ENCODE measurements around the gene MRPS15. TPM values are rescaled to one million over a fixed set of nuclear protein-coding genes. Genes with fewer than 3 reads are reported as not detected.
"Not testable (repeated sequence)": the region's sequence is repeated elsewhere in the genome, so short reads cannot be mapped to it uniquely, and the experiment has no call there.

Gene MRPS15
- total RNA-seq, 2 experiments from 2014 or later: 120 to 129 TPM

DNA sequence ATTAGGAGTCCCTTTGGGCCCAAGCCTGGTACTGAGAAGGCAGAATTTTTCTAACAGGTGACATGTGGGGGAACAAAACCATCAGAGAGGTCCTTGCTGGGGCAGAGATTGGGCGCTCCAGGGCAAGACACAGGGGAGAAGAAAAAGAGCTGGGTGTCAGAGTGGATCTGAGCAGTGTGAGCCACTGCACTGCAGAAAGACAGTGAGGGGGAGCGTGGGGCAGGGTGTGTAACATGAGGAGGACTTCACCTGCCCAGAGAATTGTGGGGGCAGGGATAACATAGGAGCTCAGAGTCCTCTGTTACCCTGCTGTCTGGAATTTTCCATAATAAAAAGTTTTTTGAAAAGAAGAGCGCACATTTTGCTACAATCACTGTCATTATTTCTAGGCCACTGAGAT lies 44.1 kb upstream of the MRPS15 start:
- Mint-ChIP-seq H3K4me3 (no peak overlapping the region), H3K9me3 (no peaks in the 10 kb centered on the region), H3K27ac (no peak overlapping the region), H3K27me3 (peaks cover 19% of the 10 kb centered on the region), H3K36me3 (ENCODE audit: low read depth) (no peaks in the 10 kb centered on the region), H3K4me1 (ENCODE audit: low read depth) (no peaks in the 10 kb centered on the region)
- TF ChIP-seq, protein P1, sequence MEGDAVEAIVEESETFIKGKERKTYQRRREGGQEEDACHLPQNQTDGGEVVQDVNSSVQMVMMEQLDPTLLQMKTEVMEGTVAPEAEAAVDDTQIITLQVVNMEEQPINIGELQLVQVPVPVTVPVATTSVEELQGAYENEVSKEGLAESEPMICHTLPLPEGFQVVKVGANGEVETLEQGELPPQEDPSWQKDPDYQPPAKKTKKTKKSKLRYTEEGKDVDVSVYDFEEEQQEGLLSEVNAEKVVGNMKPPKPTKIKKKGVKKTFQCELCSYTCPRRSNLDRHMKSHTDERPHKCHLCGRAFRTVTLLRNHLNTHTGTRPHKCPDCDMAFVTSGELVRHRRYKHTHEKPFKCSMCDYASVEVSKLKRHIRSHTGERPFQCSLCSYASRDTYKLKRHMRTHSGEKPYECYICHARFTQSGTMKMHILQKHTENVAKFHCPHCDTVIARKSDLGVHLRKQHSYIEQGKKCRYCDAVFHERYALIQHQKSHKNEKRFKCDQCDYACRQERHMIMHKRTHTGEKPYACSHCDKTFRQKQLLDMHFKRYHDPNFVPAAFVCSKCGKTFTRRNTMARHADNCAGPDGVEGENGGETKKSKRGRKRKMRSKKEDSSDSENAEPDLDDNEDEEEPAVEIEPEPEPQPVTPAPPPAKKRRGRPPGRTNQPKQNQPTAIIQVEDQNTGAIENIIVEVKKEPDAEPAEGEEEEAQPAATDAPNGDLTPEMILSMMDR (IDR thresholded peaks at IDR 0.05): no peak
- no peak for ATAC-seq
- POLR2A ChIA-PET: no interaction called here
- DNase-seq: no peak
- intact Hi-C loops (cut with micrococcal nuclease): no loop called here
- CTCF ChIA-PET: no interaction called here

DNA sequence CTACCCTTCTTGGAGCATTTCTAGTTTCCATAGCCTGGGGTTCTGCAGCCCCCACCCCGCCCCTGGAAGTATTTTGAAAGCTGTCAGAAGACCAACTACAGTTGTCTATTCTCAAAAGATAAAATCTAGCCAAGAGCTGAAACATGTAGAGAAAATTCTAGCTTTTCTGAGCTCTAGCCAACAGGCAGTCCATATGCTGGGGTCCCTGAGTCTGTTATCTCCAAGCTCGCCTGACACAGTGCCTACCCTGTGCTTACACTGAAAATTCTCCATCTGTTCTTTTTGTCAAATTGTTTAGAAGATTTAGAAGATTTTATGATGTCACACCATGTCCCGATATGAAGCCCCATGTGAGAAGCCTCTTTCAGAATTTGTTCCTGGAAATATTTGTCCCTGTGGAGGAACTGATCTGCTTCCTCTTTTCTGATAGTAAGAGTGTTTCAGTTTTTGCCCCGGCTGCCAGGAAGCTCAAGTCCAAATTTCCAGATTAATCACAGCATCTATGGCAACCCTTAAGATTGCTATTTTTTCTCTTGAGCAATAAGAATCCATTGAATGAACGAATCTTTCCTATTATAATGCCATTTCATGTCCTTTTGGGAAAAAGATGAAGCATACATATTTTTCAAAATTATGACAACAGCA lies 42.2 kb upstream of the MRPS15 start:
- H3K27ac Mint-ChIP-seq: no peak overlapping the region
- DNase-seq (no peak), ATAC-seq (no peak)
- TF ChIP-seq, protein P1 (IDR thresholded peaks at IDR 0.05): no peak
- H3K27me3 Mint-ChIP-seq: peaks cover 23% of the 10 kb centered on the region
- no peaks in the 10 kb centered on the region for H3K9me3 Mint-ChIP-seq
- H3K4me3 Mint-ChIP-seq: no peak overlapping the region
- ChIA-PET CTCF (interaction anchor here (1.1 to 5.0 kb wide), 2 partner anchors 11 to 656 kb away, joined by 4 to 34 read pairs; no protein-coding TSS in a partner anchor), POLR2A (no interaction called here)
- intact Hi-C loops (cut with micrococcal nuclease): no loop called here
- no peaks in the 10 kb centered on the region for H3K4me1 Mint-ChIP-seq (ENCODE audit: low read depth)
- no peaks in the 10 kb centered on the region for H3K36me3 Mint-ChIP-seq (ENCODE audit: low read depth)

DNA sequence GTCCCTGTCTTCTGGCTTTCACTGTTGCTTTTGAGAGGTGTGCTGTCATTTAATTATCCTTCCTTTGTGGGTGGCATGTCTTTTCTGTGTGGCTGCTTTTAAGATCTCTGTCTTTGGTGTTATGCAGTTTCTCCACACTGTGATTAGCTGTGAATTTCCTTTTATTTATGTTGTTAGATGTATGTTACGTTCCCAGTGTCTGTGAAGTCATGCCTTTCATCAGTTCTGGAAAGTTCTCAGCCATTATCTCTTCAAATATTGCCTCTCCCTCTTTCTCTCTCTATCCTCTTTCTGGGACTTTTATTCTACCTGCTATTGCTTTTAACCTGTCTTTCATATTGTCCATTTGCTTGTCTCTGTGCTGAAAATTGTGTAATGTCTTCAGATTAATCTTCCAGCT lies 39.5 kb upstream of the MRPS15 start:
- POLR2A ChIA-PET: no interaction called here
- H3K4me1 Mint-ChIP-seq (ENCODE audit: low read depth): no peaks in the 10 kb centered on the region

DNA sequence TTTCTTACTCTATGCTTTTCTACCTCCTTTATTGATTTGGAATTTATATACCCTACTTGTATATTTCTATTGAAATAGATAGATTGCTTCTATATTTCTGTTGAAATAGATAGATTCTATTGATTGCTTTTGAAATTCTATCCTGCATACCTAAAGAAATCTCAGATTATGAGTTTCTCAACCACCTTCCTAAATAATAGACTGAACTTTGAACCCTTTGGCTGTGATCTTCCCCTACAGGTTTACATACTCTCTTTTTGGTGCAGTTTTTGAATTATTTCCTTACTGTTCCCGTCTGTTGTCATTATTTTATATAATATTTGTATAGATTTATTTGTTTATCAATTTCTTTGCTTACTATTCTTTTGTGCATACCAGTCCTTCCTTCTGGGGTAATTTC lies 39.0 kb upstream of the MRPS15 start:
- DNase-seq (no peak), ATAC-seq (no peak)
- intact Hi-C loops (cut with micrococcal nuclease): no loop called here
- H3K27me3 Mint-ChIP-seq: peaks cover 22% of the 10 kb centered on the region
- H3K9me3 Mint-ChIP-seq: no peaks in the 10 kb centered on the region
- H3K27ac Mint-ChIP-seq: no peak overlapping the region
- TF ChIP-seq, protein P1 (IDR thresholded peaks at IDR 0.05): no peak
- no peaks in the 10 kb centered on the region for H3K36me3 Mint-ChIP-seq (ENCODE audit: low read depth)
- ChIA-PET POLR2A (no interaction called here), CTCF (interaction anchor here (5.0 kb wide), 1 partner anchor 14 kb away, joined by 34 read pairs; no protein-coding TSS in a partner anchor)
- no peak overlapping the region for H3K4me3 Mint-ChIP-seq
- H3K4me1 Mint-ChIP-seq (ENCODE audit: low read depth): no peaks in the 10 kb centered on the region

More for the DNA sequence above, 39.5 kb upstream of the MRPS15 start:
- TF ChIP-seq, protein P1 (IDR thresholded peaks at IDR 0.05): no peak
- H3K27me3 Mint-ChIP-seq: peaks cover 23% of the 10 kb centered on the region
- no peak overlapping the region for H3K27ac Mint-ChIP-seq
- no peaks in the 10 kb centered on the region for H3K36me3 Mint-ChIP-seq (ENCODE audit: low read depth)
- DNase-seq: no peak
- CTCF ChIA-PET: interaction anchor here (5.0 kb wide), 1 partner anchor 13 kb away, joined by 34 read pairs; no protein-coding TSS in a partner anchor
- ATAC-seq: no peak
- intact Hi-C loops (cut with micrococcal nuclease): no loop called here
- H3K4me3 Mint-ChIP-seq: no peak overlapping the region
- H3K9me3 Mint-ChIP-seq: no peaks in the 10 kb centered on the region

DNA sequence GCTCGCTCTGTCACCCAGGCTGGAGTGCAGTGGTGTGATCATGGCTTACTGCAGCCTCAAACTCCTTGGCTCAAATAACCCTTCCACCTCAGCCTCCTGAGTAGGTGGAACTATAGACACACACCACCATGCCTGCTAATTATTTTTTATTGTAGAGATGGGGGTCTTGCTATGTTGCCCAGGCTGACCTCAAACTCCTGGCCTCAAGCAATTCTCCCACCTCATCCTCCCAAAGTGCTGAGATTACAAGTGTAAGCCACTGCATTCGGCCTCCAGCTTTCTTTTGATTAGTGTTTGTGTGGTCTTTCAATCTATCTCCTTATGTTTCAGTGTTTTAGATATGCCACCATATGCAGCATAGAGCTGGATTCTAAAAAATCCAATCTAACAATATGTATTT lies 38.4 kb upstream of the MRPS15 start:
- TF ChIP-seq, protein P1 (IDR thresholded peaks at IDR 0.05): no peak
- CTCF ChIA-PET: interaction anchor here (0.6 to 0.8 kb wide), 2 partner anchors 13 to 1178 kb away, joined by 3 to 7 read pairs; no protein-coding TSS in a partner anchor
- H3K9me3 Mint-ChIP-seq: no peaks in the 10 kb centered on the region

DNA sequence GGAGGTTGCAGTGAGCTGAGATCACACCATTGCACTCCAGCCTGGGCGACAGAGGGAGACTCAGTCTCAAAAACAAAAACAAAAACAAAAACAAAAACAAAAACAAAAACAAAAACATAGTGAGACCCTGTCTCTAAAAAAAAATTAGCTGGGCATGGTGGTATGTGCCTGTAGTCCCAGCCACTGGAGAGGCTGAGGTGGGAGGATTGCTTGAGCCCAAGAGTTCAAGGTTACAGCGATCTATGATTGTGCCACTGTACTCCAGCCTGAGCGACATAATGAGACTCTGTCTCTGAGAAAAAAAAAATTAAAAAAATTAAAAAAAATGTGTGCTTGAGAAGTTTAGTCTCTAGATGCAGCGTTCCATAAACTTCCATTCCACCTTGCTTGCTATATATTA lies 37.7 kb upstream of the MRPS15 start:
- intact Hi-C loops (cut with micrococcal nuclease); H3K27ac Mint-ChIP-seq; DNase-seq; H3K9me3 Mint-ChIP-seq; H3K4me1 Mint-ChIP-seq (ENCODE audit: low read depth); H3K4me3 Mint-ChIP-seq; ATAC-seq; H3K36me3 Mint-ChIP-seq (ENCODE audit: low read depth): not testable (repeated sequence)
- H3K27me3 Mint-ChIP-seq: peaks cover 16% of the 10 kb centered on the region
- ChIA-PET CTCF (interaction anchor here (0.6 kb wide), 1 partner anchor 74 kb away, joined by 3 read pairs; no protein-coding TSS in a partner anchor), POLR2A (interaction anchor here (0.6 to 0.7 kb wide), 3 partner anchors 25 to 876 kb away, joined by 3 read pairs; no protein-coding TSS in a partner anchor)

More for the DNA sequence above, 38.4 kb upstream of the MRPS15 start:
- Mint-ChIP-seq H3K27me3 (peaks cover 20% of the 10 kb centered on the region), H3K4me3 (no peak overlapping the region), H3K36me3 (ENCODE audit: low read depth) (no peaks in the 10 kb centered on the region), H3K4me1 (ENCODE audit: low read depth) (no peaks in the 10 kb centered on the region), H3K27ac (no peak overlapping the region)
- no peak for DNase-seq
- POLR2A ChIA-PET: interaction anchor here (0.6 to 0.7 kb wide), 2 partner anchors 26 to 28 kb away, joined by 3 read pairs; no protein-coding TSS in a partner anchor
- ATAC-seq: no peak
- intact Hi-C loops (cut with micrococcal nuclease): no loop called here

Data from activated CD8-positive, alpha-beta T cell treated with anti-CD3 and anti-CD28 coated beads for 36 hours (primary cell).